ENCODE data around the gene ASMTL. TPM values are rescaled to one million over a fixed set of nuclear protein-coding genes. Genes with fewer than 3 reads are reported as not detected.
A peak's percentile ranks its signal among the peaks of the same experiment; 100 is the strongest.
"Not testable (repeated sequence)": the region's sequence is repeated elsewhere in the genome, so short reads cannot be mapped to it uniquely, and the experiment has no call there.

ASMTL gene
- total RNA-seq, 6 experiments from 2014 or later, result 12.5 to 27.3 (median 18.6) TPM

GRCh38 chrX:1491851-1492349 is 39.2 kb upstream of the ASMTL start:
- 76% methylated on average over 4 of the region's 6 CpGs for WGBS (ENCODE audit: insufficient coverage, low coverage, low lambda C conversion rate, missing lambda C conversion rate)
- H3K4me3 ChIP-seq, result no peak overlapping the region
- no peaks in the 10 kb centered on the region for H3K36me3 ChIP-seq
- H3K27me3 ChIP-seq, result no peaks in the 10 kb centered on the region
- no peaks in the 10 kb centered on the region for H3K9me3 ChIP-seq
- TF ChIP-seq CTCF (IDR thresholded peaks at IDR 0.05) (no peak), POLR2A (IDR thresholded peaks at IDR 0.05) (no peak)
- no peak overlapping the region for H3K27ac ChIP-seq
- DNase-seq (peak in 2 of 3 donors; percentile 34 to 38), ATAC-seq (peak in 2 of 4 donors; percentile 32 to 38)
- intact Hi-C loops (cut with DNase I), result no loop called here
- H3K4me1 ChIP-seq, result no peaks in the 10 kb centered on the region

GRCh38 chrX:1491248-1491647 is 38.5 kb upstream of the ASMTL start:
- 95% methylated on average over 4 of the region's 4 CpGs for WGBS (ENCODE audit: insufficient coverage, low coverage, low lambda C conversion rate, missing lambda C conversion rate)
- H3K27ac ChIP-seq; H3K27me3 ChIP-seq; DNase-seq; H3K9me3 ChIP-seq; H3K36me3 ChIP-seq; H3K4me3 ChIP-seq; ATAC-seq; H3K4me1 ChIP-seq; intact Hi-C loops (cut with DNase I): not testable (repeated sequence)

- intact Hi-C loops (cut with DNase I); ATAC-seq; H3K9me3 ChIP-seq; H3K4me3 ChIP-seq; DNase-seq; H3K4me1 ChIP-seq; H3K36me3 ChIP-seq; H3K27me3 ChIP-seq; H3K27ac ChIP-seq: not testable (repeated sequence)
- WGBS (ENCODE audit: insufficient coverage, low coverage, low lambda C conversion rate, missing lambda C conversion rate), result no CpG with 5 or more reads among the region's 1 CpG
Measured at GRCh38 chrX:1490723-1491122, 38.0 kb upstream of the ASMTL start.

- H3K27ac ChIP-seq; H3K4me3 ChIP-seq; H3K4me1 ChIP-seq; H3K27me3 ChIP-seq; H3K36me3 ChIP-seq; H3K9me3 ChIP-seq; intact Hi-C loops (cut with DNase I); DNase-seq; ATAC-seq: not testable (repeated sequence)
- WGBS (ENCODE audit: insufficient coverage, low coverage, low lambda C conversion rate, missing lambda C conversion rate), result 77% methylated on average over 3 of the region's 5 CpGs
Measured at GRCh38 chrX:1489354-1489753, 36.6 kb upstream of the ASMTL start.

- Histone ChIP-seq H3K4me3 (no peak overlapping the region), H3K4me1 (no peaks in the 10 kb centered on the region), H3K36me3 (no peaks in the 10 kb centered on the region), H3K27me3 (no peaks in the 10 kb centered on the region), H3K9me3 (no peaks in the 10 kb centered on the region), H3K27ac (no peak overlapping the region)
- ATAC-seq (no peak), DNase-seq (no peak)
- intact Hi-C loops (cut with DNase I), result no loop called here
- TF ChIP-seq CTCF (IDR thresholded peaks at IDR 0.05), result no peak
- no peak for TF ChIP-seq POLR2A (IDR thresholded peaks at IDR 0.05)
- WGBS (ENCODE audit: insufficient coverage, low coverage, low lambda C conversion rate, missing lambda C conversion rate), result 86% methylated on average over 1 of the region's 1 CpG
Measured at GRCh38 chrX:1488745-1489144, 36.0 kb upstream of the ASMTL start.

GRCh38 chrX:1488141-1488540 is 35.4 kb upstream of the ASMTL start:
- H3K9me3 ChIP-seq, result no peaks in the 10 kb centered on the region
- no peak overlapping the region for H3K4me3 ChIP-seq
- DNase-seq, result peak in 1 of 3 donors; percentile 22
- no peaks in the 10 kb centered on the region for H3K4me1 ChIP-seq
- H3K36me3 ChIP-seq, result no peaks in the 10 kb centered on the region
- no CpG with 5 or more reads among the region's 3 CpGs for WGBS (ENCODE audit: insufficient coverage, low coverage, low lambda C conversion rate, missing lambda C conversion rate)
- TF ChIP-seq POLR2A (IDR thresholded peaks at IDR 0.05), result no peak
- TF ChIP-seq CTCF (IDR thresholded peaks at IDR 0.05), result no peak
- no peak for ATAC-seq
- H3K27me3 ChIP-seq, result no peaks in the 10 kb centered on the region
- H3K27ac ChIP-seq, result no peak overlapping the region
- intact Hi-C loops (cut with DNase I), result no loop called here

Data from right lobe of liver (tissue), 6 donors.